ENCODE results near the gene EMCN.

EMCN gene

GRCh38 chr4:100450449-100450848, 67.4 kb downstream of the EMCN start:
- Histone ChIP-seq H3K9me3 (ENCODE audit: control insufficient read depth in 1 of 2, low read length in 2 of 2) (no peaks in the 10 kb centered on the region), H3K36me3 (ENCODE audit: control insufficient read depth in 1 of 2, insufficient read depth in 2 of 2, low read length in 2 of 2) (no peaks in the 10 kb centered on the region), H3K9ac (ENCODE audit: low read depth in 1 of 2, low read length in 2 of 2) (no peak overlapping the region), H3K4me1 (ENCODE audit: control insufficient read depth in 1 of 2, insufficient read depth in 2 of 2, low read length in 2 of 2) (no peaks in the 10 kb centered on the region), H3K27me3 (ENCODE audit: control insufficient read depth in 1 of 2, insufficient read depth in 2 of 2, low read length in 2 of 2) (no peaks in the 10 kb centered on the region), H3K27ac (ENCODE audit: low read depth, low read length) (no peak overlapping the region), H3K4me3 (ENCODE audit: low read depth in 1 of 2, low read length in 2 of 2) (no peak overlapping the region)

- Histone ChIP-seq H3K9ac (ENCODE audit: low read depth in 1 of 2, low read length in 2 of 2) (no peak overlapping the region), H3K4me1 (ENCODE audit: control insufficient read depth in 1 of 2, insufficient read depth in 2 of 2, low read length in 2 of 2) (no peaks in the 10 kb centered on the region), H3K27ac (ENCODE audit: low read depth, low read length) (no peak overlapping the region), H3K9me3 (ENCODE audit: control insufficient read depth in 1 of 2, low read length in 2 of 2) (no peaks in the 10 kb centered on the region), H3K36me3 (ENCODE audit: control insufficient read depth in 1 of 2, insufficient read depth in 2 of 2, low read length in 2 of 2) (no peaks in the 10 kb centered on the region), H3K27me3 (ENCODE audit: control insufficient read depth in 1 of 2, insufficient read depth in 2 of 2, low read length in 2 of 2) (no peaks in the 10 kb centered on the region), H3K4me3 (ENCODE audit: low read depth in 1 of 2, low read length in 2 of 2) (no peak overlapping the region)
Measured at GRCh38 chr4:100431416-100431815, 86.4 kb downstream of the EMCN start.

GRCh38 chr4:100430451-100430850, 87.4 kb downstream of the EMCN start:
- Histone ChIP-seq H3K27ac (ENCODE audit: low read depth, low read length) (no peak overlapping the region), H3K9ac (ENCODE audit: low read depth in 1 of 2, low read length in 2 of 2) (no peak overlapping the region), H3K9me3 (ENCODE audit: control insufficient read depth in 1 of 2, low read length in 2 of 2) (no peaks in the 10 kb centered on the region), H3K4me1 (ENCODE audit: control insufficient read depth in 1 of 2, insufficient read depth in 2 of 2, low read length in 2 of 2) (no peaks in the 10 kb centered on the region), H3K4me3 (ENCODE audit: low read depth in 1 of 2, low read length in 2 of 2) (no peak overlapping the region), H3K36me3 (ENCODE audit: control insufficient read depth in 1 of 2, insufficient read depth in 2 of 2, low read length in 2 of 2) (no peaks in the 10 kb centered on the region), H3K27me3 (ENCODE audit: control insufficient read depth in 1 of 2, insufficient read depth in 2 of 2, low read length in 2 of 2) (no peaks in the 10 kb centered on the region)

DNA sequence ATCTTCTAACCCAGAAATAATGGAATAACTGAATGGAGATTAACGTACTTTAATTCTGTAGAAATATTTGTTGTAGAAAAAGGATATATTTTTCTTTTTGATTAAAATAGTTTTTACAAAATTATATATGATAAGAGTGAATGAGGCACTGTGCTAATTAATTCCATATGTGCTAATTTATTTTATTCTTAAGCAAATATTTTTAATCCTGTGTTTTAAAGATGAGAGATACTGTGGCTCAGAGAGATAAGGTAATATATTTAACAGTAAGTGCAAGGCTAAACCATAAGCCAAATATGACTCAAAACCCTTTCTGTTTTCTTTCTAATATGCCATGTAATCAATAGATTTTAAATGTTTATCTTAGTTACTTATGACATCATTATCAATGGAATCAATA, 88.2 kb downstream of the EMCN start:
- H3K4me3 ChIP-seq (ENCODE audit: low read depth in 1 of 2, low read length in 2 of 2): no peak overlapping the region
- no peaks in the 10 kb centered on the region for H3K4me1 ChIP-seq (ENCODE audit: control insufficient read depth in 1 of 2, insufficient read depth in 2 of 2, low read length in 2 of 2)
- no peaks in the 10 kb centered on the region for H3K9me3 ChIP-seq (ENCODE audit: control insufficient read depth in 1 of 2, low read length in 2 of 2)
- no peak overlapping the region for H3K9ac ChIP-seq (ENCODE audit: low read depth in 1 of 2, low read length in 2 of 2)
- no peaks in the 10 kb centered on the region for H3K36me3 ChIP-seq (ENCODE audit: control insufficient read depth in 1 of 2, insufficient read depth in 2 of 2, low read length in 2 of 2)
- no peak overlapping the region for H3K27ac ChIP-seq (ENCODE audit: low read depth, low read length)
- no peaks in the 10 kb centered on the region for H3K27me3 ChIP-seq (ENCODE audit: control insufficient read depth in 1 of 2, insufficient read depth in 2 of 2, low read length in 2 of 2)

- no peak overlapping the region for H3K27ac ChIP-seq (ENCODE audit: low read depth, low read length)
- no peaks in the 10 kb centered on the region for H3K36me3 ChIP-seq (ENCODE audit: control insufficient read depth in 1 of 2, insufficient read depth in 2 of 2, low read length in 2 of 2)
- H3K4me1 ChIP-seq (ENCODE audit: control insufficient read depth in 1 of 2, insufficient read depth in 2 of 2, low read length in 2 of 2): no peaks in the 10 kb centered on the region
- H3K9ac ChIP-seq (ENCODE audit: low read depth in 1 of 2, low read length in 2 of 2): no peak overlapping the region
- H3K9me3 ChIP-seq (ENCODE audit: control insufficient read depth in 1 of 2, low read length in 2 of 2): no peaks in the 10 kb centered on the region
- H3K4me3 ChIP-seq (ENCODE audit: low read depth in 1 of 2, low read length in 2 of 2): no peak overlapping the region
- H3K27me3 ChIP-seq (ENCODE audit: control insufficient read depth in 1 of 2, insufficient read depth in 2 of 2, low read length in 2 of 2): no peaks in the 10 kb centered on the region
Measured at GRCh38 chr4:100428051-100428450, 89.8 kb downstream of the EMCN start.

DNA sequence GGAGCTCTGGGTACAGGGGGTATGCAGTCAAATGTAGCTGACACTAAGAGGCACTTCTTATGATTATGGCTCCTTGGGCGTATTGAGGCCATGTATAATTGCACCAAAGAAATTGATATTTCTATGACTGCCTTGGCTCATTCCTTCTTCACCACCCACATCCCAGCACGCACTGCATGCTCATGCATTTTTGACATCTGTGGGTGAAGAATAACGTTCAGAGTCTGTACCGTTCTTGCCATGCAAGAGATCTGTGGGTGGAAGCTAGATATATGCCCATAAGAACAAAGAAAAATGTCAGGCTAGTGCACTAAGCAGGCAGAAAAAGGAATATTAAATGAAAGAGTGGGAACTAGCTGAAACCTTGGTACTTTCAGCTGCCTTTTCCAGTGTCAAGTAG, 93.4 kb downstream of the EMCN start:
- Histone ChIP-seq H3K4me3 (ENCODE audit: low read depth in 1 of 2, low read length in 2 of 2) (no peak overlapping the region), H3K9me3 (ENCODE audit: control insufficient read depth in 1 of 2, low read length in 2 of 2) (no peaks in the 10 kb centered on the region), H3K27ac (ENCODE audit: low read depth, low read length) (no peak overlapping the region), H3K4me1 (ENCODE audit: control insufficient read depth in 1 of 2, insufficient read depth in 2 of 2, low read length in 2 of 2) (no peaks in the 10 kb centered on the region), H3K27me3 (ENCODE audit: control insufficient read depth in 1 of 2, insufficient read depth in 2 of 2, low read length in 2 of 2) (no peaks in the 10 kb centered on the region), H3K9ac (ENCODE audit: low read depth in 1 of 2, low read length in 2 of 2) (no peak overlapping the region), H3K36me3 (ENCODE audit: control insufficient read depth in 1 of 2, insufficient read depth in 2 of 2, low read length in 2 of 2) (no peaks in the 10 kb centered on the region)

GRCh38 chr4:100422894-100423293, 94.9 kb downstream of the EMCN start:
- Histone ChIP-seq H3K27me3 (ENCODE audit: control insufficient read depth in 1 of 2, insufficient read depth in 2 of 2, low read length in 2 of 2) (no peaks in the 10 kb centered on the region), H3K9me3 (ENCODE audit: control insufficient read depth in 1 of 2, low read length in 2 of 2) (no peaks in the 10 kb centered on the region), H3K27ac (ENCODE audit: low read depth, low read length) (no peak overlapping the region), H3K9ac (ENCODE audit: low read depth in 1 of 2, low read length in 2 of 2) (no peak overlapping the region), H3K4me3 (ENCODE audit: low read depth in 1 of 2, low read length in 2 of 2) (no peak overlapping the region), H3K36me3 (ENCODE audit: control insufficient read depth in 1 of 2, insufficient read depth in 2 of 2, low read length in 2 of 2) (no peaks in the 10 kb centered on the region), H3K4me1 (ENCODE audit: control insufficient read depth in 1 of 2, insufficient read depth in 2 of 2, low read length in 2 of 2) (no peaks in the 10 kb centered on the region)

GRCh38 chr4:100421361-100421978, 96.4 kb downstream of the EMCN start:
- Histone ChIP-seq H3K9ac (ENCODE audit: low read depth in 1 of 2, low read length in 2 of 2) (no peak overlapping the region), H3K36me3 (ENCODE audit: control insufficient read depth in 1 of 2, insufficient read depth in 2 of 2, low read length in 2 of 2) (no peaks in the 10 kb centered on the region), H3K9me3 (ENCODE audit: control insufficient read depth in 1 of 2, low read length in 2 of 2) (no peaks in the 10 kb centered on the region), H3K4me3 (ENCODE audit: low read depth in 1 of 2, low read length in 2 of 2) (no peak overlapping the region), H3K27ac (ENCODE audit: low read depth, low read length) (no peak overlapping the region), H3K4me1 (ENCODE audit: control insufficient read depth in 1 of 2, insufficient read depth in 2 of 2, low read length in 2 of 2) (no peaks in the 10 kb centered on the region), H3K27me3 (ENCODE audit: control insufficient read depth in 1 of 2, insufficient read depth in 2 of 2, low read length in 2 of 2) (no peaks in the 10 kb centered on the region)

DNA sequence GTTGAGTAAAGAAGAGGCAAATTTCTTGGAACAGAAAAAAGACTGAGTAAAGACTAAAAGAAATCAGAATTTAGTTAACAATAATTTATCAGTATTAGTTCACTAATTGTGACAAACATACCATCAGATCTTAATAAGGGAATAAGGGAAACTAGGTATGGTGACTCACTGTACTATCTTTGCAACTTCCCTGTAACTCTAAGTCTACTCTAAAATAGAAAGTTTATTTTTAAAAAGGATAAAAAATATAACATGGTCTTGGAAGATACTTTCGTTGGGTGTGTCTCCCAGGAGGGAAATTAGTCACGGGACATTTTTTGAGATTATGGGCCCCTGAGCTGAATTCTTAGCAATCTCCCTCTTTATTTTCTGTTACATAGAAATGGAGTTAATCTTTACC, 97.3 kb downstream of the EMCN start:
- Histone ChIP-seq H3K36me3 (ENCODE audit: control insufficient read depth in 1 of 2, insufficient read depth in 2 of 2, low read length in 2 of 2) (no peaks in the 10 kb centered on the region), H3K9me3 (ENCODE audit: control insufficient read depth in 1 of 2, low read length in 2 of 2) (no peaks in the 10 kb centered on the region), H3K27me3 (ENCODE audit: control insufficient read depth in 1 of 2, insufficient read depth in 2 of 2, low read length in 2 of 2) (no peaks in the 10 kb centered on the region), H3K4me3 (ENCODE audit: low read depth in 1 of 2, low read length in 2 of 2) (no peak overlapping the region), H3K9ac (ENCODE audit: low read depth in 1 of 2, low read length in 2 of 2) (no peak overlapping the region), H3K27ac (ENCODE audit: low read depth, low read length) (no peak overlapping the region), H3K4me1 (ENCODE audit: control insufficient read depth in 1 of 2, insufficient read depth in 2 of 2, low read length in 2 of 2) (no peaks in the 10 kb centered on the region)

GRCh38 chr4:100417565-100417964, 100.3 kb downstream of the EMCN start:
- Histone ChIP-seq H3K4me3 (ENCODE audit: low read depth in 1 of 2, low read length in 2 of 2) (no peak overlapping the region), H3K9ac (ENCODE audit: low read depth in 1 of 2, low read length in 2 of 2) (no peak overlapping the region), H3K4me1 (ENCODE audit: control insufficient read depth in 1 of 2, insufficient read depth in 2 of 2, low read length in 2 of 2) (no peaks in the 10 kb centered on the region), H3K27me3 (ENCODE audit: control insufficient read depth in 1 of 2, insufficient read depth in 2 of 2, low read length in 2 of 2) (no peaks in the 10 kb centered on the region), H3K27ac (ENCODE audit: low read depth, low read length) (no peak overlapping the region), H3K36me3 (ENCODE audit: control insufficient read depth in 1 of 2, insufficient read depth in 2 of 2, low read length in 2 of 2) (no peaks in the 10 kb centered on the region), H3K9me3 (ENCODE audit: control insufficient read depth in 1 of 2, low read length in 2 of 2) (no peaks in the 10 kb centered on the region)
